Naive thymus-derived CD4-positive, alpha-beta T cell (primary cell): ENCODE measurements around the gene NMRK2. TPM values are rescaled to one million over a fixed set of nuclear protein-coding genes. Genes with fewer than 3 reads are reported as not detected.
"Not testable (repeated sequence)": the region's sequence is repeated elsewhere in the genome, so short reads cannot be mapped to it uniquely, and the experiment has no call there.

Experiments used
- ATAC-seq: fragments of 150-1000 bp; cut with Tn5 transposase; 2 replicates; pipeline ENCODE4 v1.10.0; 2021; ENCODE audit warnings: mild to moderate bottlenecking, moderate library complexity
- CTCF ChIA-PET: fragments of 350-600 bp; sonication (Branson Sonifier 250); formaldehyde crosslinking; loops from one replicate; lab custom pipeline; 2021; ENCODE audit warnings: antibody characterized with exemption; lab: Charles Lee
- POLR2A ChIA-PET: fragments of 350-600 bp; sonication (Branson Sonifier 250); formaldehyde crosslinking; loops from one replicate; lab custom pipeline; 2021; ENCODE audit warnings: antibody characterized with exemption, inconsistent platforms; lab: Charles Lee
- DNase-seq, 9 donors: peaks; one replicate each; pipeline versions ENCODE4 v3.0.0 to v3.0.0-alpha.2; 2020 to 2022; ENCODE audit warnings: mixed read lengths in 1 of 9
- H3K27ac ChIP-seq: one replicate; pipeline ENCODE4 v1.7.0; 2013; ENCODE audit warnings: mild to moderate bottlenecking, low read depth, low read length, moderate library complexity
- H3K27me3 ChIP-seq, 2 donors: one replicate each; pipeline ENCODE4 v1.7.0; 2013; ENCODE audit warnings: low read length in 2 of 2, mild to moderate bottlenecking in 2 of 2, moderate library complexity in 2 of 2; ENCODE audit not compliant: control insufficient read depth in 2 of 2, insufficient read depth in 2 of 2
- H3K36me3 ChIP-seq, 3 experiments: 1 replicate in 2 of 3; 2 replicates in 1 of 3; pipeline ENCODE4 v1.7.0; 2013; ENCODE audit warnings: low read length in 3 of 3, mild to moderate bottlenecking in 3 of 3, moderate library complexity in 1 of 3; ENCODE audit not compliant: insufficient read depth in 3 of 3, control insufficient read depth in 2 of 3
- H3K4me1 ChIP-seq, 2 donors: one replicate each; pipeline ENCODE4 v1.7.0; 2013; ENCODE audit warnings: low read length in 2 of 2, mild to moderate bottlenecking in 2 of 2, moderate library complexity in 1 of 2; ENCODE audit not compliant: control insufficient read depth in 2 of 2, insufficient read depth in 2 of 2
- H3K4me3 ChIP-seq: 2 replicates; pipeline ENCODE4 v1.7.0; 2013; ENCODE audit warnings: mild to moderate bottlenecking, low read length
- H3K9me3 ChIP-seq, 3 experiments: 1 replicate in 2 of 3; 2 replicates in 1 of 3; pipeline ENCODE4 v1.7.0; 2013; ENCODE audit warnings: low read length in 3 of 3; ENCODE audit not compliant: control insufficient read depth in 2 of 3
- H3K27ac Mint-ChIP-seq, 9 donors: one replicate each; pipeline ENCODE4 v1.8.0; 2020 to 2022; ENCODE audit warnings: mixed read lengths in 9 of 9, mild to moderate bottlenecking in 8 of 9, moderate library complexity in 5 of 9, inconsistent platforms in 2 of 9
- H3K27me3 Mint-ChIP-seq, 5 donors: one replicate each; pipeline ENCODE4 v1.8.0; 2021 to 2022; ENCODE audit warnings: mixed read lengths in 5 of 5, mild to moderate bottlenecking in 1 of 5
- H3K36me3 Mint-ChIP-seq, 5 donors: one replicate each; pipeline ENCODE4 v1.8.0; 2020 to 2022; ENCODE audit warnings: mixed read lengths in 5 of 5, mild to moderate bottlenecking in 3 of 5, inconsistent platforms in 1 of 5
- H3K4me1 Mint-ChIP-seq, 7 donors: one replicate each; pipeline ENCODE4 v1.8.0; 2020 to 2022; ENCODE audit warnings: mixed read lengths in 7 of 7, mild to moderate bottlenecking in 3 of 7, inconsistent platforms in 1 of 7
- H3K4me3 Mint-ChIP-seq, 10 donors: one replicate each; pipeline ENCODE4 v1.8.0; 2020 to 2022; ENCODE audit warnings: mild to moderate bottlenecking in 10 of 10, mixed read lengths in 10 of 10, moderate library complexity in 6 of 10, inconsistent platforms in 2 of 10
- H3K9me3 Mint-ChIP-seq, 11 donors: one replicate each; pipeline ENCODE4 v1.8.0; 2020 to 2022; ENCODE audit warnings: mixed read lengths in 11 of 11, mild to moderate bottlenecking in 4 of 11, inconsistent platforms in 1 of 11, moderate library complexity in 1 of 11
- intact Hi-C, 2 donors: fragments of 100-400 bp; cut with micrococcal nuclease; formaldehyde crosslinking; loops; one replicate each; pipeline ENCODE4 v1.15.1; 2023
- polyA plus RNA-seq, 2 donors: library from polyadenylated mRNA; unstranded; fragments of 300-500 nt; fragmentation: Illumina TruSeq; gene quantifications; one replicate each; pipeline ENCODE4 v1.2.3, GENCODE V29; 2021
- total RNA-seq, 6 experiments: library from RNA in 5 of 6; stranded (reverse) in 5 of 6; gene quantifications; 1 replicate in 5 of 6; 2 replicates in 1 of 6; pipeline ENCODE4 v1.2.3 and lab custom pipeline; 2021 to 2026

The NMRK2 gene, protein sequence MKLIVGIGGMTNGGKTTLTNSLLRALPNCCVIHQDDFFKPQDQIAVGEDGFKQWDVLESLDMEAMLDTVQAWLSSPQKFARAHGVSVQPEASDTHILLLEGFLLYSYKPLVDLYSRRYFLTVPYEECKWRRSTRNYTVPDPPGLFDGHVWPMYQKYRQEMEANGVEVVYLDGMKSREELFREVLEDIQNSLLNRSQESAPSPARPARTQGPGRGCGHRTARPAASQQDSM
- not detected for total RNA-seq
- polyA plus RNA-seq, result not detected
- total RNA-seq (lab: John Stamatoyannopoulos, UW), result not detected

GRCh38 chr19:3932931-3933810 is at the start of gene NMRK2:
NMRK2 (plus strand) TSS chr19:3933069; CDS start chr19:3933672, 603 bp downstream.
- DNase-seq (no peak), ATAC-seq (no peak)
- no peak within 1 kb of the TSS for H3K4me3 Mint-ChIP-seq
- H3K4me3 ChIP-seq, result no peak within 1 kb of the TSS
- no peaks in the 10 kb centered on the region for H3K9me3 ChIP-seq
- no peaks in the 10 kb centered on the region for H3K36me3 Mint-ChIP-seq
- H3K4me1 ChIP-seq, result no peaks in the 10 kb centered on the region
- CTCF ChIA-PET, result no interaction called here
- intact Hi-C loops, result no loop called here
- H3K9me3 Mint-ChIP-seq, result peaks cover 0 to 2% (median 0%) of the 10 kb centered on the region in 11 donors
- H3K27me3 Mint-ChIP-seq, result peaks cover 10 to 32% (median 11%) of the 10 kb centered on the region in 5 donors
- POLR2A ChIA-PET, result no interaction called here
- H3K27ac Mint-ChIP-seq, result no peak within 1 kb of the TSS
- H3K36me3 ChIP-seq, result no peaks in the 10 kb centered on the region
- H3K4me1 Mint-ChIP-seq, result no peaks in the 10 kb centered on the region
- no peaks in the 10 kb centered on the region for H3K27me3 ChIP-seq
- H3K27ac ChIP-seq, result no peak within 1 kb of the TSS

DNA sequence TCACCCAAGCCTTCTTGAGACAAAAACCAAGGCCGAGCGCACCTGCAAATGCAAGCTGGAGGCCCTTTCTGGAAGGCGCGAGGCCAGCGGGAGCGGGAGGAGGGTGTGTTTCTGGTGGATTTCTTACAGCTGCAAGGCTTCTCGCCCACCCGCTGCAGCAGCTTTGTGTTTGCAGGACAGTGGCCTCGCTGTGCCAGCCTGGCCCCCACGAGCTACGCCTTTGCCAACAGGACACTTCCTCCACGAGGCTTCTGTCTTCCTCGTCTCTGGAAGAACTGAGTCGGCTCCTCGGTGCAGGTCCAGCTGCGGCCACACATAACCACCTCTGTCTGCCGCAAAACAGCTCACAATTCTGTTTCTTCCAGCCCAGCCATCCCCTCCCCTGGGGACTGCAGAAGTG is 42.3 kb upstream of the NMRK2 start:
- Histone ChIP-seq H3K4me1 (no peaks in the 10 kb centered on the region), H3K36me3 (no peaks in the 10 kb centered on the region), H3K27me3 (no peaks in the 10 kb centered on the region), H3K9me3 (no peaks in the 10 kb centered on the region), H3K4me3 (no peak overlapping the region), H3K27ac (no peak overlapping the region)
- DNase-seq, result no peak
- intact Hi-C loops, result no loop called here
- no peak overlapping the region for H3K4me3 Mint-ChIP-seq
- peaks cover 0 to 3% (median 0%) of the 10 kb centered on the region in 5 donors for H3K27me3 Mint-ChIP-seq
- no peaks in the 10 kb centered on the region for H3K4me1 Mint-ChIP-seq
- no peak for ATAC-seq
- H3K9me3 Mint-ChIP-seq, result no peaks in the 10 kb centered on the region
- no peaks in the 10 kb centered on the region for H3K36me3 Mint-ChIP-seq
- no peak overlapping the region for H3K27ac Mint-ChIP-seq
- ChIA-PET CTCF (no interaction called here), POLR2A (interaction anchor here (0.7 kb wide), 1 partner anchor 589 kb away, joined by 3 read pairs; no protein-coding TSS in a partner anchor)

GRCh38 chr19:3893509-3894179 is 39.2 kb upstream of the NMRK2 start:
- Histone ChIP-seq H3K4me1 (no peaks in the 10 kb centered on the region), H3K4me3 (no peak overlapping the region), H3K27me3 (no peaks in the 10 kb centered on the region), H3K36me3 (no peaks in the 10 kb centered on the region), H3K27ac (no peak overlapping the region), H3K9me3 (peaks cover 0 to 5% (median 0%) of the 10 kb centered on the region in 3 experiments)
- Mint-ChIP-seq H3K9me3 (peaks cover 0 to 5% (median 0%) of the 10 kb centered on the region in 11 donors), H3K27ac (no peak overlapping the region), H3K4me3 (no peak overlapping the region), H3K36me3 (no peaks in the 10 kb centered on the region), H3K4me1 (peaks cover 0 to 5% (median 4%) of the 10 kb centered on the region in 7 donors), H3K27me3 (peaks cover 0 to 3% (median 0%) of the 10 kb centered on the region in 5 donors)
- CTCF ChIA-PET, result interaction anchor here (0.6 kb wide), 1 partner anchor 229 kb away, joined by 4 read pairs; no protein-coding TSS in a partner anchor
- intact Hi-C loops, result no loop called here
- ATAC-seq, result no peak
- DNase-seq, result no peak
- POLR2A ChIA-PET, result no interaction called here

- POLR2A ChIA-PET, H3K36me3 Mint-ChIP-seq, H3K27me3 Mint-ChIP-seq, H3K27ac ChIP-seq, CTCF ChIA-PET, ATAC-seq, H3K4me1 ChIP-seq, H3K27me3 ChIP-seq, H3K4me1 Mint-ChIP-seq, H3K4me3 ChIP-seq, H3K9me3 ChIP-seq, intact Hi-C loops, H3K9me3 Mint-ChIP-seq, H3K4me3 Mint-ChIP-seq, H3K27ac Mint-ChIP-seq, DNase-seq, H3K36me3 ChIP-seq: not testable (repeated sequence)
Observed at GRCh38 chr19:3894959-3895358, 37.9 kb upstream of the NMRK2 start.

- H3K9me3 Mint-ChIP-seq, result peaks cover 0 to 10% (median 4%) of the 10 kb centered on the region in 11 donors
- no peaks in the 10 kb centered on the region for H3K36me3 ChIP-seq
- H3K27ac Mint-ChIP-seq, result no peak overlapping the region
- intact Hi-C loops, result no loop called here
- no peaks in the 10 kb centered on the region for H3K4me1 ChIP-seq
- no peak overlapping the region for H3K4me3 Mint-ChIP-seq
- no peak for ATAC-seq
- H3K4me1 Mint-ChIP-seq, result peaks cover 0 to 8% (median 5%) of the 10 kb centered on the region in 7 donors
- CTCF ChIA-PET, result no interaction called here
- no peak overlapping the region for H3K4me3 ChIP-seq
- H3K36me3 Mint-ChIP-seq, result peaks cover 0 to 4% (median 0%) of the 10 kb centered on the region in 5 donors
- H3K27ac ChIP-seq, result no peak overlapping the region
- H3K27me3 ChIP-seq, result no peaks in the 10 kb centered on the region
- POLR2A ChIA-PET, result no interaction called here
- no peak for DNase-seq
- H3K27me3 Mint-ChIP-seq, result peaks cover 0 to 3% (median 0%) of the 10 kb centered on the region in 5 donors
- peaks cover 0 to 7% (median 0%) of the 10 kb centered on the region in 3 experiments for H3K9me3 ChIP-seq
Observed at GRCh38 chr19:3895788-3896187, 37.1 kb upstream of the NMRK2 start.

GRCh38 chr19:3897936-3898335 is 34.9 kb upstream of the NMRK2 start:
- H3K27ac Mint-ChIP-seq, result no peak overlapping the region
- intact Hi-C loops, result no loop called here

More at GRCh38 chr19:3897936-3898335, 34.9 kb upstream of the NMRK2 start:
- Mint-ChIP-seq H3K4me3 (no peak overlapping the region), H3K27me3 (peaks cover 0 to 3% (median 0%) of the 10 kb centered on the region in 5 donors), H3K9me3 (peaks cover 0 to 10% (median 4%) of the 10 kb centered on the region in 11 donors), H3K36me3 (peaks cover 0 to 4% (median 0%) of the 10 kb centered on the region in 5 donors), H3K4me1 (peaks cover 0 to 8% (median 5%) of the 10 kb centered on the region in 7 donors)
- no peaks in the 10 kb centered on the region for H3K4me1 ChIP-seq
- no peak overlapping the region for H3K4me3 ChIP-seq
- H3K9me3 ChIP-seq, result peaks cover 0 to 7% (median 0%) of the 10 kb centered on the region in 3 experiments
- DNase-seq (peak in 1 of 9 donors; percentile 5), ATAC-seq (no peak)
- no peaks in the 10 kb centered on the region for H3K27me3 ChIP-seq
- H3K27ac ChIP-seq, result no peak overlapping the region
- no peaks in the 10 kb centered on the region for H3K36me3 ChIP-seq
- CTCF ChIA-PET, result no interaction called here
- POLR2A ChIA-PET, result no interaction called here
